ENCODE results near the gene CAMK1. TPM values are rescaled to one million over a fixed set of nuclear protein-coding genes. Genes with fewer than 3 reads are reported as not detected.

CAMK1 gene
- 9.5 and 11.7 TPM in 2 replicates for total RNA-seq

DNA sequence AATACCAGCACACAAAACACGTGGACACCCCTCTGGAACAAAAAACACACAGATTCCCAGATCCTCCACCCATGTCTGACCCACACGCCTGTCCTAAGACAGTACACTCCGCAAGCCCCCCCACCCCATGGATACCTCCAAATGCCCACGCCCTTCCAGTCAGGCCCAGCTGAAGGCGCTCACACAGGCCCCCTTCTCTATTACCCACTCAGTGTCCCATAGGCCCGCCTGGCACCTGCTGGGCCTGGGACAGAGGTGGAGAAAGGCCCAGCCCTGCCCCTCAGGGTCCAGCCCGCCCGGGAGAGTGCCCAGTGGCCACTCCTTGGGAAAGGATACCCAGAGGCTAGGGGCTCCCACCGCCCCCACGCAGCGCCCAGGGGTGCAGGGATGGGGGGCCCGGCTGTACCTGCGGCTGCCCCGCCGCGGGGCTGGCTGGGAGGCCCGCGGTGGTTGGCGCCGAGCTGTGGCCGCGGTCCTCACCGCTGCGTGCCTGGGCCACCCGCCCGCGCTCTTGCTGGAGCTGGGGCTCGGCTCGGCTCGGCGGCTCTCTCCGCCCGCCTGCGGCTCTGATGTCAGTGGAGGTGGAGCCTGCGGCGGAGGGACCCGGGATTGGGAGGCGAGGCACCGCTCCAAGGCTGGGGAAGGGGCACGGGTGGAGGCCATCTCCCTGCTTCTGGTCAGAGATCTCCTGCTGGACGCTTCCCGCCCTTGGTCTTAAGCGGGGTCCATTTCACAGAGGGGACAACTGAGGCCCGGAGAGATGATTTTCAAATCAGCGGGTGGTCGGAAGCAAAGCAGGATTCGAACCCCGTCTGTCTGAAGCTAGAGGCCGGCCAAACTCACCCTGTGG, at the start of gene CAMK1:
TSS of gene CAMK1 (minus strand) at position 522 of the 850 bp plus-strand sequence. CDS start 2,198 bp downstream, outside the sequence.

DNA sequence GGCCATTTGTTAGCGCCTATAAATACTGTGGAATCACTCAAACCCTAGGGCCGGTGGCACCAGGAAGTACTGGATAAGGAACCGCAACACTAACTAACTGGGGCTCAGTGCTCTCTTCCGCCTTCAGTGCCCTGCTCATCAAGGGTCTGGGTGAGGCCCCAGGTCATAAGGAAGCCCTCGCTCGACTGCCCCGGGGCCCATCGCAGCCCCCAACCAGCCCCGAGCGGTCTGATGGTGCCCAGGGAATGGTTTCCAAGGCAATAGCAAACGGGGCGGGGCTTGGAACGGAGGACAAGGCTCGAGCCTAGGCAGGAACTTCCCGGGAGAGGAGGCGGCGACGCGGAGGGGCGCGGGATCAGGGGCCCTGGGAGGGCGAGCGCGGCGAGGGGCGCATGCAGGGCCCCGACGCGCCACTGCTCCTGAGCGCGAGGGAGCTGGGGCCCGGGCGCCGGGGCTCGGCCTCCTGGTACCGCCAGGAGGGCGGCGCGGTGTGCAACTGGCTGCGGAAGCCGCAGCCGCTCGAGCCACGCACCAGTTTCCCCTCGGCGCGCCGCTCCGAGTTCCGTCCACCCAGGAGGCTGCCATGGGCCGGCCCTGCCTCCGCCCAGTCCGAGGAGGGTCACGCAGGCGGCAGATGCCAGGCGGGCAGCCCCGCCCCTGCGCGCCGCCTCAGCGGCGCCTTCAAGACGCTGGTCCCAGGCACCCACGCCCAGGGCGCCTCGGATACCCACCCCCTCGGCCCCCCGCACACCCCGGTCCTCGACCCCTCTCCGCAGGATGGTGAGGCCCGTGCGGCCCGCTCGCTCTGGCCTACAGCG, 40.1 kb upstream of the CAMK1 start, which contains the start of gene TTLL3:
TSS of gene TTLL3 (plus strand) at position 648 of the 818 bp plus-strand sequence. CDS start 400 bp downstream, outside the sequence.

DNA sequence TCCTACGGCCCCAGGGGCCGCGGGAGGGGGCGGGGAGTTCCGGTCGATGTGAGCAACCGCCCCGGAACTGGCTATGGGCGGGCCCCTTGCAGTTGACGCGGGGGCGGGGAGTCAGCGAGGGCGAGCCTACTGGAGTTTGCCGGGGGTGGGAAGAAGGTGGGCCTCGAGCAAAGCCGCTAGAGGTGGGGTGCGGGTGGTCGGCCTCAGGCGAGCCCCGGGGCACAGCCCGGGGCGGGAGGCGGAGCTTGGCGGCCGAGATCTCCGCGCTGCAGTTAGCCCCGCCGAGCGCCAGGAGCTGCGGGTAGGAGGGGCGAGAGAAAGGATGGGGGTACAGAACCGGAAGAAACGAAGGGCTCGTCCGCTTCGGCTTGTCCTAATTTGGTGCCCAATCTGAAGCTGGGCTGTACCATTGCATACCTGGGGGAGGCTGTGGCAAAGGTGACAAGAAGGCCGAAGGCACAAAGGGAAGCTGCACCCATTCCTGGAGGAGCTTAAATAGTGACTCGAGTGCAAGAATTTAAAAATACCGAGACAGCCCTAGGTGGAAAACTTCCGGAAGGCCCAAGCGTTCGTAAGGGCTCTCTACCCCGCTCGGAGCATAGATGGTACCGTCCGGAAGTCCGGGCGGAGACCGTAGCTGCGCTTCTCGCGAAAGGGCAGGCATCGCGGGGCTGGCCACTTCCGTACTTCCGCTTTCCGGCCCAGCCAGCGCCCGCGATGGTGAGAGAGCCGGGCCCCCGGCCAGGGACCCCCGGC, 22.8 kb upstream of the CAMK1 start, which contains the start of the genes ARPC4 and TADA3:
TSS of gene ARPC4 (plus strand) at position 678 of the 756 bp plus-strand sequence. CDS start at position 718, 40 bp downstream.
TSS of gene TADA3 (minus strand) at position 69 of the 756 bp plus-strand sequence. CDS start 1,007 bp downstream, outside the sequence.

DNA sequence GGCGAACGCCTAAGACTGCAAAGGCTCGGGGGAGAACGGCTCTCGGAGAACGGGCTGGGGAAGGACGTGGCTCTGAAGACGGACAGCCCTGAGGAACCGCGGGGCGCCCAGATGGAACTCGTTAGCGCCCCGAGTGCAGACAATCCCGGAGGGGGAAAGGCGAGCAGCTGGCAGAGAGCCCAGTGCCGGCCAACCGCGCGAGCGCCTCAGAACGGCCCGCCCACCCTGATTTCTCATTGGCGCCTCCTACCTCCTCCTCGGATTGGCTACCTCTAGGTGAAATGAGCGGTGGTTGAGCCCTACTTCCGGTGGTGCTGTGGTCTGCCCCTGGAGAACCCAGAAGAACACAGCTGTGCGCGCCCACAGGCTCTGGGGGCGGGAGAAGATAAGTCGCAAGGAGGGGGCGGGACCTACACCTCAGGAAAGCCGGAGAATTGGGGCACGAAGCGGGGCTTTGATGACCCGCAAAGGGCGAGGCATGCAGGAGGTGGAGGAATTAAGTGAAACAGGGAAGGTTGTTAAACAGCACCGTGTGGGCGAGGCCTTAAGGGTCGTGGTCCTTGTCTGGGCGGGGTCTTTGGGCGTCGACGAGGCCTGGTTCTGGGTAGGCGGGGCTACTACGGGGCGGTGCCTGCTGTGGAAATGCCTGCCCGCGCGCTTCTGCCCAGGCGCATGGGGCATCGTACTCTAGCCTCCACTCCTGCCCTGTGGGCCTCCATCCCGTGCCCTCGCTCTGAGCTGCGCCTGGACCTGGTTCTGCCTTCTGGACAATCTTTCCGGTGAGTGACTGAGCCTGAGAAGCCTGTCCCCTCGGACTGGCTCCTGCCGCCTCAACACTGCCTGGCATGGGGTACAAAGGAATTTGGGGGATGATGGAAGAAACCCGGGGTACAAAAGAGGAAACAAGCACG, 19.8 kb downstream of the CAMK1 start, which contains the start of gene OGG1:
TSS of gene OGG1 (plus strand) at position 308 of the 911 bp plus-strand sequence. CDS start at position 643, 335 bp downstream.

DNA sequence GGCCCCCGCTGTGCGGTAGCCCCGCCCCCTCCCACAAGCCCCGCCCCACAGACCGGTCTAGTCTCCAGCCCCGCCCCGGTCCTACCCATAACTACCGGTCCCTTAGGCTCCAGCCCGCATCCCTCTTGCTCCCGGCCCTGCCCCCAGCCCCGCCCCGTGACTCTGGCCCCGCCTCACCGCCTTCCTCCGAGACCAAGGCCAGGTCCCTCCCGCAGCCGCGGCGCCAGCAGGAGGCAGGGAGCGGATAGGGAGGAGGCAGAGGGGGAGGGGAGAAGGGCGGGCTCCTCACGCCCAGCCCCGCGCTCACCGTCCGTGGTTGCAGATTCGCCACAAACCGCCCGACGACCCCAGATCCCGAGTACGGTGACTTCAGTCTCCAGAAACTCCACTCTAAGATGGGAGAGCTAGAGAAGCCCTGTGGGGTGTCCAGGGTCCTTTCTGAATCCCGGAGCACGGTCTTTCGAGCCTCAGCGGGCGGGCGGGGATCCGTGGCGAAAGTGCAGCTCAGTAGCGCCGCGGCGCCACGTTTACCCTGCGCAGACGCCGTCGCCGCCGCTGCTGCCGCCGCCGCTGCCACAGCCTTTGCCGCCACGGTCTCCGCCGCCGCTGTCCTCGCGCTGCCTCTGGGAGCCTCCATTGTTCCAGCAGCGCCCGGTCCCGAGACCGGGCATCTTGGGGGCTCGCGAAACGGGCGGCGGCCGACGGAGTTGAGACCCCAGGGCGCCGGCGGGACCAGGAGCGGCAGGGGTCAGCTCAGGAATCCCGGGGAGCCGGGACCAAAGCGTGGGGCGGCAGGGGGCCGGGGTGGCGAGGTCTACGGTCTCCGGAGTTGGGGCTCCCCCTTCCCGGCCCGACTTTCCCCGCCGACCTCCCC, 38.3 kb downstream of the CAMK1 start, which contains the start of gene BRPF1:
TSS of gene BRPF1 (plus strand) at position 530 of the 874 bp plus-strand sequence. CDS start 2,406 bp downstream, outside the sequence.

Other genes with a start within 250 kb of the CAMK1 start
- not detected in 2 replicates for gene LHFPL4, start 216.1 kb downstream of the CAMK1 start, total RNA-seq
- gene MTMR14, start 120.4 kb downstream of the CAMK1 start, total RNA-seq = 19.6 and 21.4 TPM in 2 replicates
- not detected in 2 replicates for gene CPNE9, start 66.1 kb downstream of the CAMK1 start, total RNA-seq
- 8.1 and 13.1 TPM in 2 replicates for gene BRPF1, start 38.2 kb downstream of the CAMK1 start, total RNA-seq
- 16.2 and 17.4 TPM in 2 replicates for gene OGG1, start 20.0 kb downstream of the CAMK1 start, total RNA-seq
- 55.0 and 65.0 TPM in 2 replicates for gene TADA3, start 22.5 kb upstream of the CAMK1 start, total RNA-seq
- gene ARPC4, start 23.1 kb upstream of the CAMK1 start, total RNA-seq = 164 and 206 TPM in 2 replicates
- 4.4 and 6.6 TPM in 2 replicates for gene TTLL3, start 40.3 kb upstream of the CAMK1 start, total RNA-seq
- 56.1 and 64.1 TPM in 2 replicates for gene RPUSD3, start 74.1 kb upstream of the CAMK1 start, total RNA-seq
- gene CIDEC, start 110.3 kb upstream of the CAMK1 start, total RNA-seq = not detected in 2 replicates
- 33.5 and 51.9 TPM in 2 replicates for gene JAGN1, start 120.7 kb upstream of the CAMK1 start, total RNA-seq
- 16.6 and 19.3 TPM in 2 replicates for gene IL17RE, start 132.9 kb upstream of the CAMK1 start, total RNA-seq
- 42.2 and 42.7 TPM in 2 replicates for gene IL17RC, start 147.2 kb upstream of the CAMK1 start, total RNA-seq
- gene CRELD1, start 163.9 kb upstream of the CAMK1 start, total RNA-seq = 17.4 and 25.5 TPM in 2 replicates
- 2.0 TPM in 2 replicates for gene PRRT3, start 182.5 kb upstream of the CAMK1 start, total RNA-seq
- gene EMC3, start 216.9 kb upstream of the CAMK1 start, total RNA-seq = 35.2 and 37.8 TPM in 2 replicates